GM21360 (cell line): ENCODE data around the gene BCAN.

Experiments
- ATAC-seq: cut with Tn5 transposase; IDR thresholded peaks from one replicate; pipeline ENCODE4 v1.9.1; 2021; ENCODE audit warnings: mild to moderate bottlenecking, moderate library complexity; ENCODE audit not compliant: unreplicated experiment

The BCAN gene

GRCh38 chr1:156660752-156661112 is 18.8 kb downstream of the BCAN start:
- no peak for ATAC-seq

GRCh38 chr1:156662005-156662799 is 20.3 kb downstream of the BCAN start:
- ATAC-seq = no peak

GRCh38 chr1:156662800-156663055 is 20.8 kb downstream of the BCAN start:
- no peak for ATAC-seq

- ATAC-seq = no peak
Measured at GRCh38 chr1:156663178-156663577, 21.3 kb downstream of the BCAN start.

- no peak for ATAC-seq
Measured at GRCh38 chr1:156664046-156664766, 22.3 kb downstream of the BCAN start.

GRCh38 chr1:156664767-156665411 is 23.0 kb downstream of the BCAN start:
- ATAC-seq = no peak

GRCh38 chr1:156665539-156665938 is 23.6 kb downstream of the BCAN start:
- ATAC-seq = no peak

GRCh38 chr1:156666862-156667609 is 25.1 kb downstream of the BCAN start:
- no peak for ATAC-seq

- ATAC-seq = no peak
Measured at GRCh38 chr1:156667610-156667967, 25.7 kb downstream of the BCAN start.

GRCh38 chr1:156667968-156668709 is 26.2 kb downstream of the BCAN start:
- ATAC-seq = no peak

GRCh38 chr1:156668801-156669637 is 27.1 kb downstream of the BCAN start:
- ATAC-seq = no peak

- no peak for ATAC-seq
Measured at GRCh38 chr1:156669794-156670193, 27.9 kb downstream of the BCAN start.

GRCh38 chr1:156670359-156670758 is 28.4 kb downstream of the BCAN start:
- no peak for ATAC-seq

GRCh38 chr1:156670791-156671190 is 28.9 kb downstream of the BCAN start:
- no peak for ATAC-seq

- ATAC-seq = no peak
Measured at GRCh38 chr1:156671804-156672203, 29.9 kb downstream of the BCAN start.

GRCh38 chr1:156673387-156674121 is 31.6 kb downstream of the BCAN start:
- no peak for ATAC-seq

- no peak for ATAC-seq
Measured at GRCh38 chr1:156675210-156676113, 33.5 kb downstream of the BCAN start.

- ATAC-seq = no peak
Measured at GRCh38 chr1:156676114-156676819, 34.4 kb downstream of the BCAN start.
